Glutamatergic neuron (in vitro differentiated cells): ENCODE results near the gene SEC31A. TPM values are rescaled to one million over a fixed set of nuclear protein-coding genes. Genes with fewer than 3 reads are reported as not detected.
A peak's percentile ranks its signal among the peaks of the same experiment; 100 is the strongest.

Experiments used
- DNase-seq: peaks from one replicate; pipeline ENCODE4 v3.0.0; 2022
- H3K27ac Mint-ChIP-seq: one replicate; pipeline ENCODE4 v1.8.0; 2020; ENCODE audit warnings: mild to moderate bottlenecking, mixed read lengths, inconsistent platforms; ENCODE audit not compliant: unreplicated experiment
- H3K27me3 Mint-ChIP-seq: one replicate; pipeline ENCODE4 v1.8.0; 2020; ENCODE audit warnings: mild to moderate bottlenecking, moderate library complexity, mixed read lengths, inconsistent platforms; ENCODE audit not compliant: unreplicated experiment
- H3K36me3 Mint-ChIP-seq: one replicate; pipeline ENCODE4 v1.8.0; 2020; ENCODE audit warnings: mild to moderate bottlenecking, mixed read lengths, inconsistent platforms; ENCODE audit not compliant: unreplicated experiment
- H3K4me1 Mint-ChIP-seq: one replicate; pipeline ENCODE4 v1.8.0; 2020; ENCODE audit warnings: mild to moderate bottlenecking, low read depth, mixed read lengths, inconsistent platforms; ENCODE audit not compliant: unreplicated experiment
- H3K4me3 Mint-ChIP-seq: one replicate; pipeline ENCODE4 v1.8.0; 2020; ENCODE audit warnings: mild to moderate bottlenecking, mixed read lengths, inconsistent platforms; ENCODE audit not compliant: unreplicated experiment
- H3K9me3 Mint-ChIP-seq: one replicate; pipeline ENCODE4 v1.8.0; 2020; ENCODE audit warnings: mild to moderate bottlenecking, moderate library complexity, mixed read lengths, inconsistent platforms; ENCODE audit not compliant: unreplicated experiment
- CTCF ChIP-seq: fragments of 200-600 bp; sonication (generic); IDR thresholded peaks from one replicate; pipeline ENCODE4 v1.5.0; 2021; ENCODE audit not compliant: partially characterized antibody, unreplicated experiment
- total RNA-seq: library from RNA; stranded (reverse); fragmentation: NEBNext Ultra II Directional; extraction: Animal tissue kit (Norgen Biotek cat#: 25700); gene quantifications from one replicate; pipeline ENCODE4 v1.2.1, GENCODE V29; 2021; ENCODE audit not compliant: unreplicated experiment

SEC31A gene
- total RNA-seq, 1 donor from 2014 or later = 201 TPM

DNA sequence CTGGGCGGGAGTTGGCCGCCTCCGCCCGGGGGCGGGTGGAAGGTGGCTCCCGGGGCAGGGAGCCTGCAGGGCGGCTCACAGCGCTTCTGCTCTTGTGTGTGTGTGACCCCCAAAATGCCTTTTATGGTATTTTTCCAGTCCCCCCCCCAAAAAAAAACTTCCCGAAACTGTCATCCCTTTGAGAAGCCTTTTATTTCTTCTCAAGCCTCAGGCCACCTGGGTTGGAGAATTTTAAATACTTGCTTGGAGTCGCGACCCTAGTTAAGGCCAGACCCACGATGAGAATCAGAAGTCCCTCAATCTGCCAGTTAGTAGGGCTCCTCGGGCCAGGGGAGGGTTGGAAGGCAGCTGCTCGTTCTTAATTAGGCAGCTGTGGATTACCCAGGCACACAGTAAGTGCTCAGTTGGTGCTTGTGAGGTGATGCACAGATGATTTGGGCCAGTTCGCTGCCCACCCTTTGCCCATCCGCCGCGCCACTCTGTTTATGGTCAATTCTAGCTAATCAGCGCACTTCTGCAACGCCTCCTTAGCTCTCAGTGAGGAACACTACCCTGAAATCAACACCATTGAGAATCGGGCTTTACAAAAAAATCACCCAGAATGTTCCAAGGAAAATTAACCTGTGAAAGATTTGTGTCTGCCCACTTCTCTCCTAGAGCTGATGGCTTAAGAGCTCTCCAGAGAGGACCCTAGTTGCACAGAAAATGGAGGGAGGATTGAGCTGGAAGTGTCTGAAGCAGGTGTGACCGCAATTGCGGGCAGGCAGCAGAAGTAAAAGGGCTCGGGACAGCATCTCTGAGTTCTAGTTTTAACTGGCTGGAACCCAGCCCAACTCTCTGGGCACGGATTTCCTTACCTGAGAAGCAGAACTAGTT, 91.7 kb downstream of the SEC31A start:
- TF ChIP-seq CTCF = no peak
- H3K27ac Mint-ChIP-seq = peak overlapping the region; percentile 59
- H3K36me3 Mint-ChIP-seq = peaks cover 4% of the 10 kb centered on the region
- H3K4me1 Mint-ChIP-seq = peaks cover 8% of the 10 kb centered on the region
- H3K27me3 Mint-ChIP-seq = peaks cover 12% of the 10 kb centered on the region
- H3K4me3 Mint-ChIP-seq = peak overlapping the region; percentile 88
- DNase-seq = peak; percentile 22
- H3K9me3 Mint-ChIP-seq = peaks cover 1% of the 10 kb centered on the region

GRCh38 chr4:82798168-82799005, 92.6 kb downstream of the SEC31A start, which contains the start of gene SCD5:
TSS of gene SCD5 (minus strand) at chr4:82798796. CDS start at chr4:82798537, 259 bp downstream.
- H3K36me3 Mint-ChIP-seq = peaks cover 4% of the 10 kb centered on the region
- peaks cover 15% of the 10 kb centered on the region for H3K27me3 Mint-ChIP-seq
- DNase-seq = peak; percentile 74
- TF ChIP-seq CTCF = no peak
- peaks cover 8% of the 10 kb centered on the region for H3K4me1 Mint-ChIP-seq
- peak within 1 kb of the TSS; percentile 88 for H3K4me3 Mint-ChIP-seq
- peak within 1 kb of the TSS; percentile 59 for H3K27ac Mint-ChIP-seq
- H3K9me3 Mint-ChIP-seq = peaks cover 1% of the 10 kb centered on the region

DNA sequence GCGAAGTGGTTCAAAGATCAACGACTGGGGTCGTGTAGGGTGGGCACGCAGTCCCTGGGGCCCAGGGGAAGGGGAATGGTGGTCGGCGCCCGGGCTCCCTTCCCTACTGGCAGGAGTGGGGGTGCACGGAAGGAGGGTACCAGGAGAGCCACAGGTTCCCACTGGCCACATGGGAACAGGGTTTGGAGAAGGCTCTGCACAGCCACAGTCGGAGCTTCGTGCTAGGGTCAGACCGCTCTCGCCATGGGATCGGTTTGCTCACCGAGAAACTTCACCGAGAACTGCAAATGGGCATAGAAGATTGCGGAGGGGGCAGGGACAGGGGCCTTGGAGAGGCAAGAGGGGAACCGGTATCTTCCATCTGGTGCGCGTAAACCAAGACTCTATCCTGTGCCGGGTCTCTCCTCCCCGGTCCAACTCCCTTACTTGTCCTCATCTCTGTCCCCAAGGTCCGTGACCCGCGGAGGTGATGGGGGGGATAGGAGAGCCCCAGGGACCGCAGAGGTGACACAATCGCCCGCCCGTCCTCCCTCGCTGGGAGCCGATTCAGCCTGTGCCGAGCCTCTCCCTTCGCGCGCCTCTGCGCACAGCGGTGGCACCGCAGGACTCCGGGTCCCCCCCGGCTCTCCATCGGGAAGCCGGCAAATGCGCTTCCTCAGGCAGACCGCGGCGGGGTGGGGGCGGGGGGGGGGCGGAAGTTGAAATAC, 93.4 kb downstream of the SEC31A start:
- Mint-ChIP-seq H3K27me3 (peaks cover 16% of the 10 kb centered on the region), H3K36me3 (peaks cover 4% of the 10 kb centered on the region), H3K27ac (peak overlapping the region; percentile 30)

DNA sequence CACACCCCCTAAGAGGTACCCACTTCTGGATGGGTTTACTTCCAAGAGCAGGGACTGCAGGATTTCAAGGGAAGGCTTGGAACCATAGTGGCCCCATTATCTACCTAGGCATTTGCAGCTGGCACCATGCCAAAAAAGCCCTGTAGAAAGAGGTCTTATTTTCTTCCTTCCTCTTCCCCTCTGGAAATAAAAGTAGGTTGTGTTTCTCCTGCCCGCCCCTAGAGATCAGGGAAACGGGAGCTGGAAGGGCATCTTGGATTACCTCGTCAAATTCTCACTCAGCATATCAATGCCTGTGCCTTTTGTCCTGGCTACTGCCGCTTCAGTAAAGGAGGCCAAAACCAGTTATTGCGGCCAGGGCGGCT, 93.9 kb downstream of the SEC31A start:
- no peak for DNase-seq
- H3K4me3 Mint-ChIP-seq = peak overlapping the region; percentile 83
- H3K9me3 Mint-ChIP-seq = peaks cover 1% of the 10 kb centered on the region
- no peak for TF ChIP-seq CTCF
- no peak overlapping the region for H3K27ac Mint-ChIP-seq
- H3K27me3 Mint-ChIP-seq = peaks cover 16% of the 10 kb centered on the region
- peaks cover 4% of the 10 kb centered on the region for H3K36me3 Mint-ChIP-seq
- H3K4me1 Mint-ChIP-seq = peaks cover 8% of the 10 kb centered on the region

More for the DNA sequence above, 93.4 kb downstream of the SEC31A start:
- DNase-seq = peak; percentile 51
- Mint-ChIP-seq H3K4me3 (peak overlapping the region; percentile 83), H3K4me1 (peaks cover 8% of the 10 kb centered on the region), H3K9me3 (peaks cover 1% of the 10 kb centered on the region)
- TF ChIP-seq CTCF = no peak
